NCI-H526 (cell line): ENCODE data around the gene P4HTM.
"Not testable (repeated sequence)": the region's sequence is repeated elsewhere in the genome, so short reads cannot be mapped to it uniquely, and the experiment has no call there.

Experiments used
- DNase-seq, 2 experiments: peaks; one replicate each; lab custom pipeline; 2025; lab: John Stamatoyannopoulos, UW

The P4HTM gene

GRCh38 chr3:49008627-49009026 is 18.6 kb downstream of the P4HTM start:
- not testable (repeated sequence) for DNase-seq

- DNase-seq: no peak
Observed at GRCh38 chr3:49009396-49009795, 19.4 kb downstream of the P4HTM start.

GRCh38 chr3:49012441-49013017 is 22.5 kb downstream of the P4HTM start:
- DNase-seq: no peak

- DNase-seq: no peak
Observed at GRCh38 chr3:49013113-49013737, 23.2 kb downstream of the P4HTM start.

- DNase-seq: peak; percentile 52 to 77
Observed at GRCh38 chr3:49013738-49014660, 24.0 kb downstream of the P4HTM start.

GRCh38 chr3:49015072-49015471 is 25.0 kb downstream of the P4HTM start:
- DNase-seq: no peak

- DNase-seq: no peak
Observed at GRCh38 chr3:49015765-49016164, 25.7 kb downstream of the P4HTM start.

GRCh38 chr3:49016414-49017228 is 26.6 kb downstream of the P4HTM start:
- DNase-seq: peak in 1 of 2 experiments; percentile 13

- DNase-seq: peak in 1 of 2 experiments; percentile 27
Observed at GRCh38 chr3:49017229-49017970, 27.4 kb downstream of the P4HTM start.

GRCh38 chr3:49017971-49018706 is 28.1 kb downstream of the P4HTM start, which contains the start of gene DALRD3:
DALRD3 (minus strand) TSS chr3:49018580; CDS start chr3:49018564, 16 bp downstream.
- DNase-seq: peak; percentile 69 to 93

- DNase-seq: no peak
Observed at GRCh38 chr3:49018707-49019006, 28.6 kb downstream of the P4HTM start.

GRCh38 chr3:49019941-49020329 is 29.9 kb downstream of the P4HTM start:
- DNase-seq: peak in 1 of 2 experiments; percentile 47

- DNase-seq: peak; percentile 48 to 71
Observed at GRCh38 chr3:49020330-49021212, 30.5 kb downstream of the P4HTM start.

- DNase-seq: peak; percentile 96 to 100
Observed at GRCh38 chr3:49021213-49021812, 31.3 kb downstream of the P4HTM start.

GRCh38 chr3:49021813-49022687 is 32.0 kb downstream of the P4HTM start, which contains the start of gene NDUFAF3:
NDUFAF3 (plus strand) TSS chr3:49022121; CDS start chr3:49022145, 24 bp downstream.
- DNase-seq: peak; percentile 96 to 100

- DNase-seq: peak in 1 of 2 experiments; percentile 27
Observed at GRCh38 chr3:49022688-49023171, 32.7 kb downstream of the P4HTM start.

GRCh38 chr3:49023775-49024174 is 33.7 kb downstream of the P4HTM start:
- no peak for DNase-seq

GRCh38 chr3:49024449-49024848 is 34.4 kb downstream of the P4HTM start:
- DNase-seq: no peak
